ENCODE measurements around the gene SLC29A4.

The SLC29A4 gene

DNA sequence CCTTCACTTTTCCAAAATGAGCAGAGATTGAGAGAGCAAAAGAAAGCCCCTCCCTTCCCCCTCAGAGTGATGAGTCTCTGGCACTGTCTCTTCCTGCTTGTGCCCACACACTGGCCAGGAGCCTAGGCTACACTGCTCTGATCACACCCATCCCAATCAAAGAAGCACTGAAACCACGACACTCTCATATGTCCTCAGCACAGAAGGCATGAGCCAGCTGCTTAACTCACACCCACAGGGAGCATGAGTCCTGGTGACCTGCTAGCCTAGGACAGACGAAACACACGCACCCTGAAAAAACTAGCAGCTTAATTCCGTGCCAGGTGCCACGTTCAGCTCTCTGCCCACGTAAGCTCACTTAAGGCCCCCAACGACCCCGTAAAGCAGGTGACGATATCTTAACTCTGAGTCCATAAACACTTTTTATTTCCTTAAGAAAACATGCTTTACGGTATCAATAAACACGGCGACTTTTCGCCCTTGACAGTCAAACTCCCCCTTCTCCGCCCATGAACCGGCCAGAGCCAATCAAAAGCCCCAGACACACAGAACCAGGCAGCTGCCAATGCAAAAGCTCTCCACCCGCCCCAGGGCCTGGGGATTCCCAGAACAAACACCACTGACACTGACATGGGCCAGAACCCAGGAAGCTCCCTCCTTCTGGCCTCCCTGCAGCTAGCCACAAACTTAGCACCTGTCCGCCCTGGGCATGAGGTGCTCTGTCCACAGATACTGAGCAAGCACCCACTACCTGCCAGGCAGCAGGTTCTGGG, 71.9 kb downstream of the SLC29A4 start:
- in situ Hi-C loops (cut with HindIII; ENCODE audit: low pct_ligation_motif_present, low sequenced_read_pairs): no loop called here
- no peak overlapping the region for H3K4me3 ChIP-seq (ENCODE audit: low read depth, low read length)
- DNase-seq: no peak
- TF ChIP-seq, protein P1, sequence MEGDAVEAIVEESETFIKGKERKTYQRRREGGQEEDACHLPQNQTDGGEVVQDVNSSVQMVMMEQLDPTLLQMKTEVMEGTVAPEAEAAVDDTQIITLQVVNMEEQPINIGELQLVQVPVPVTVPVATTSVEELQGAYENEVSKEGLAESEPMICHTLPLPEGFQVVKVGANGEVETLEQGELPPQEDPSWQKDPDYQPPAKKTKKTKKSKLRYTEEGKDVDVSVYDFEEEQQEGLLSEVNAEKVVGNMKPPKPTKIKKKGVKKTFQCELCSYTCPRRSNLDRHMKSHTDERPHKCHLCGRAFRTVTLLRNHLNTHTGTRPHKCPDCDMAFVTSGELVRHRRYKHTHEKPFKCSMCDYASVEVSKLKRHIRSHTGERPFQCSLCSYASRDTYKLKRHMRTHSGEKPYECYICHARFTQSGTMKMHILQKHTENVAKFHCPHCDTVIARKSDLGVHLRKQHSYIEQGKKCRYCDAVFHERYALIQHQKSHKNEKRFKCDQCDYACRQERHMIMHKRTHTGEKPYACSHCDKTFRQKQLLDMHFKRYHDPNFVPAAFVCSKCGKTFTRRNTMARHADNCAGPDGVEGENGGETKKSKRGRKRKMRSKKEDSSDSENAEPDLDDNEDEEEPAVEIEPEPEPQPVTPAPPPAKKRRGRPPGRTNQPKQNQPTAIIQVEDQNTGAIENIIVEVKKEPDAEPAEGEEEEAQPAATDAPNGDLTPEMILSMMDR (IDR thresholded peaks at IDR 0.05; ENCODE audit: low read depth, low read length, missing control alignments): no peak
- H3K36me3 ChIP-seq (replicated peaks): peaks cover 42% of the 10 kb centered on the region
- no peaks in the 10 kb centered on the region for H3K27me3 ChIP-seq (replicated peaks)
- no peak overlapping the region for H3K27ac ChIP-seq

Data from brain microvascular endothelial cell (primary cell).